Keratinocyte (primary cell): Measurements from ENCODE around the gene CTCF. TPM values are rescaled to one million over a fixed set of nuclear protein-coding genes. Genes with fewer than 3 reads are reported as not detected.

Experiments used
- DNase-seq: peaks from one replicate; pipeline ENCODE4 v3.0.0-alpha.2; 2011; ENCODE audit warnings: low read depth, missing footprints, low spot score
- FAIRE-seq: peaks from 2 replicates; lab custom pipeline; 2011; peaks lifted over from hg19 to GRCh38; lab: Jason Lieb, UNC
- H2AFZ ChIP-seq: 2 replicates; pipeline ENCODE4 v1.6.0; 2012; ENCODE audit warnings: low read length, control low read depth, inconsistent platforms; ENCODE audit not compliant: control insufficient read depth
- H3K27ac ChIP-seq: 2 replicates; pipeline ENCODE4 v1.5.1; 2011; ENCODE audit warnings: low read length; ENCODE audit not compliant: control insufficient read depth, insufficient read depth
- H3K27me3 ChIP-seq: 3 replicates; pipeline ENCODE4 v1.6.0; 2011; ENCODE audit warnings: low read length; ENCODE audit not compliant: control insufficient read depth, insufficient read depth; ENCODE audit errors: extremely low read depth
- H3K36me3 ChIP-seq, 2 experiments: 2 replicates in 1 of 2; 3 replicates in 1 of 2; pipeline ENCODE4 v1.5.1; 2011; ENCODE audit warnings: low read length in 2 of 2, mild to moderate bottlenecking in 1 of 2; ENCODE audit not compliant: control insufficient read depth in 2 of 2, insufficient read depth in 2 of 2; ENCODE audit errors: extremely low read depth in 1 of 2
- H3K4me1 ChIP-seq: 3 replicates; pipeline ENCODE4 v1.5.1; 2011; ENCODE audit warnings: low read length; ENCODE audit not compliant: control insufficient read depth, insufficient read depth; ENCODE audit errors: extremely low read depth
- H3K4me2 ChIP-seq: 3 replicates; pipeline ENCODE4 v1.6.0; 2011; ENCODE audit warnings: low read depth, low read length; ENCODE audit not compliant: control insufficient read depth, insufficient read depth; ENCODE audit errors: extremely low read depth
- H3K4me3 ChIP-seq, 3 experiments: fragments of 200-600 bp in 1 of 3; sonication (generic) in 1 of 3; 2 replicates in 2 of 3; 3 replicates in 1 of 3; pipeline ENCODE4 v1.5.1; 2011 to 2016; ENCODE audit warnings: low read length in 3 of 3, mild to moderate bottlenecking in 3 of 3, control low read depth in 2 of 3, inconsistent platforms in 1 of 3, low read depth in 1 of 3, mixed read lengths in 1 of 3, mixed run types in 1 of 3, moderate library complexity in 1 of 3; ENCODE audit not compliant: control insufficient read depth in 2 of 3, insufficient read depth in 2 of 3; ENCODE audit errors: extremely low read depth in 1 of 3
- H3K79me2 ChIP-seq: 2 replicates; pipeline ENCODE4 v1.6.0; 2012; ENCODE audit warnings: low read length; ENCODE audit not compliant: control insufficient read depth, insufficient read depth
- H3K9ac ChIP-seq: 3 replicates; pipeline ENCODE4 v1.6.0; 2011; ENCODE audit warnings: low read length; ENCODE audit not compliant: control insufficient read depth, insufficient read depth; ENCODE audit errors: extremely low read depth
- H3K9me1 ChIP-seq: 3 replicates; pipeline ENCODE4 v1.6.0; 2011; ENCODE audit warnings: low read length; ENCODE audit not compliant: control insufficient read depth, insufficient read depth; ENCODE audit errors: extremely low read depth
- H3K9me3 ChIP-seq: 2 replicates; pipeline ENCODE4 v1.5.1; 2012; ENCODE audit warnings: low read depth, low read length; ENCODE audit not compliant: control insufficient read depth
- H4K20me1 ChIP-seq: 3 replicates; pipeline ENCODE4 v1.6.0; 2011; ENCODE audit warnings: low read length; ENCODE audit not compliant: control insufficient read depth, insufficient read depth; ENCODE audit errors: extremely low read depth
- EZH2 ChIP-seq: IDR thresholded peaks from one replicate; pipeline ENCODE4 v1.6.1; 2012; ENCODE audit warnings: inconsistent platforms, mild to moderate bottlenecking, low read length, moderate library complexity
- dilution Hi-C: fragments of 300-500 bp; cut with MboI; formaldehyde crosslinking; loops from one replicate; pipeline ENCODE4 v1.7.0; 2020; ENCODE audit warnings: low sequenced_read_pairs; ENCODE audit not compliant: extremely low pct_ligation_motif_present
- polyA plus RNA-seq, 5 experiments: library from polyadenylated mRNA; depleted of rRNA in 3 of 5; stranded (reverse) in 3 of 5; stranded (forward) in 1 of 5; unstranded in 1 of 5; fragments of >200 nt; gene quantifications; 1 replicate in 1 of 5; 2 replicates in 3 of 5; 3 replicates in 1 of 5; pipeline versions ENCODE4 v1.2.1 to v1.2.3, GENCODE V29; 2011 to 2012; ENCODE audit warnings: missing spikeins in 2 of 5, low read depth in 1 of 5, low replicate concordance in 1 of 5
- TF ChIP-seq, protein P1 (sequence below), 3 experiments: IDR thresholded peaks in 1 of 3; conservative IDR thresholded peaks in 1 of 3; optimal IDR thresholded peaks in 1 of 3; 2 replicates in 2 of 3; 3 replicates in 1 of 3; pipeline versions ENCODE3 to v1.5.1; 2011; ENCODE audit warnings: low read length in 3 of 3, mild to moderate bottlenecking in 3 of 3, moderate library complexity in 2 of 3, control low read depth in 1 of 3, inconsistent platforms in 1 of 3; ENCODE audit not compliant: insufficient read depth in 2 of 3; ENCODE audit errors: extremely low read depth in 1 of 3

CTCF gene
- polyA plus RNA-seq, 1 donor (not counting 4 experiments of a cell fraction or from before 2014, with no cell fraction given) = 21.4 TPM

DNA sequence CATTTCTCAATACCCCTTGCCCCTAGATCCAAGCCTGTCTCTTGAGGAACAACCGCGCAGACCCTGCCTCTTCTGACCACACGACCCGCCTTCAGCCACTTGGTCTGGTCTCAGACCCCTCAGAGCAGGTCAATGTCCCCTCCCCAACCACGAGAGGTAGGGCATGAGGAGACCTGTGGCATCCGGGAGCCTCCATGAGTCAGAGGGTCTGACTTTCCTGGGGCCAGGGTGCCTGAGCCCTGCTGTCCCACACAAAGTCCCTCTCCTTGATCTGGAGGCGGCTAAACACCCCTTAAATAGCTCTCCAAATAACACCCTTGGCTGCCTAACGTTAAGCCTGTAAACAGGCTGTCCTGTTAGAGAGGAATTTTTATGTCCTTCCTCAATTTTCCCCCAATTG, 87.7 kb downstream of the CTCF start:
- no peak overlapping the region for H3K27ac ChIP-seq
- FAIRE-seq = no peak
- H3K27me3 ChIP-seq = peaks cover 94% of the 10 kb centered on the region
- H3K4me3 ChIP-seq = no peak overlapping the region
- H4K20me1 ChIP-seq = peaks cover 2% of the 10 kb centered on the region
- dilution Hi-C loops = no loop called here
- no peak for DNase-seq
- H3K9me1 ChIP-seq = no peaks in the 10 kb centered on the region
- H3K4me2 ChIP-seq = no peak overlapping the region
- H3K4me1 ChIP-seq = no peaks in the 10 kb centered on the region
- H3K9ac ChIP-seq = no peak overlapping the region
- H3K9me3 ChIP-seq = no peaks in the 10 kb centered on the region
- H3K36me3 ChIP-seq = no peaks in the 10 kb centered on the region
- TF ChIP-seq, protein P1, sequence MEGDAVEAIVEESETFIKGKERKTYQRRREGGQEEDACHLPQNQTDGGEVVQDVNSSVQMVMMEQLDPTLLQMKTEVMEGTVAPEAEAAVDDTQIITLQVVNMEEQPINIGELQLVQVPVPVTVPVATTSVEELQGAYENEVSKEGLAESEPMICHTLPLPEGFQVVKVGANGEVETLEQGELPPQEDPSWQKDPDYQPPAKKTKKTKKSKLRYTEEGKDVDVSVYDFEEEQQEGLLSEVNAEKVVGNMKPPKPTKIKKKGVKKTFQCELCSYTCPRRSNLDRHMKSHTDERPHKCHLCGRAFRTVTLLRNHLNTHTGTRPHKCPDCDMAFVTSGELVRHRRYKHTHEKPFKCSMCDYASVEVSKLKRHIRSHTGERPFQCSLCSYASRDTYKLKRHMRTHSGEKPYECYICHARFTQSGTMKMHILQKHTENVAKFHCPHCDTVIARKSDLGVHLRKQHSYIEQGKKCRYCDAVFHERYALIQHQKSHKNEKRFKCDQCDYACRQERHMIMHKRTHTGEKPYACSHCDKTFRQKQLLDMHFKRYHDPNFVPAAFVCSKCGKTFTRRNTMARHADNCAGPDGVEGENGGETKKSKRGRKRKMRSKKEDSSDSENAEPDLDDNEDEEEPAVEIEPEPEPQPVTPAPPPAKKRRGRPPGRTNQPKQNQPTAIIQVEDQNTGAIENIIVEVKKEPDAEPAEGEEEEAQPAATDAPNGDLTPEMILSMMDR (optimal IDR thresholded peaks at IDR 0.05 in 1 of 3, IDR thresholded peaks at IDR 0.05 in 1 of 3, conservative IDR thresholded peaks at IDR 0.05 in 1 of 3; ENCODE audit: extremely low read depth in 1 of 3, insufficient read depth in 2 of 3, low read length in 3 of 3) = no peak
- TF ChIP-seq EZH2 = peak; percentile 40
- no peaks in the 10 kb centered on the region for H3K79me2 ChIP-seq
- no peak overlapping the region for H2AFZ ChIP-seq

DNA sequence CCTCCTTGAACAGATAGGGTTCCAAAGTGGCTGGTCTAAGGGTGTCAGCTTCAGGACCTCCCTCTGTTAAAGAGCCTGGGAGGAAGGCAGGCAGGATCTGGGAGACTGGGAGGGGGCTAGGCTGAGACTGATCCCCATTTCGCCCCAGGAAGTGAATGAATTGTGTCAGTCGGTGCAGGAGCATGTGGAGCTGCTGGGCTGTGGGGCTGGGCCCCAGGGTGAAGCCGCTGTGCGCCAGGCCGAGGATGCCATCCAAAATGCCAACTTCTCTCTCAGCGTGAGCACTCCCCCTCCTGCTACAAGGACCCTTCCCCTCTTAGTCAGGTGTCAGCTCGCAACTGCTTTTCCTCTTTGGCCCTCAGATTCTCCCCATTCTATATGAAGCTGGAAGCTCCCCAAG, 88.7 kb downstream of the CTCF start:
- Histone ChIP-seq H4K20me1 (peaks cover 2% of the 10 kb centered on the region), H3K9ac (no peak overlapping the region), H2AFZ (no peak overlapping the region), H3K4me3 (no peak overlapping the region), H3K36me3 (no peaks in the 10 kb centered on the region), H3K9me1 (no peaks in the 10 kb centered on the region), H3K4me1 (no peaks in the 10 kb centered on the region), H3K4me2 (no peak overlapping the region), H3K27me3 (peaks cover 89% of the 10 kb centered on the region), H3K27ac (no peak overlapping the region), H3K9me3 (no peaks in the 10 kb centered on the region), H3K79me2 (no peaks in the 10 kb centered on the region)
- TF ChIP-seq, protein P1 (optimal IDR thresholded peaks at IDR 0.05 in 1 of 3, IDR thresholded peaks at IDR 0.05 in 1 of 3, conservative IDR thresholded peaks at IDR 0.05 in 1 of 3; ENCODE audit: extremely low read depth in 1 of 3, insufficient read depth in 2 of 3, low read length in 3 of 3) = no peak
- TF ChIP-seq EZH2 = no peak
- DNase-seq (no peak), FAIRE-seq (no peak)
- dilution Hi-C loops = no loop called here
